ENCODE measurements around the gene ZNF804A.
"Not testable (repeated sequence)": the region's sequence is repeated elsewhere in the genome, so short reads cannot be mapped to it uniquely, and the experiment has no call there.

DNA sequence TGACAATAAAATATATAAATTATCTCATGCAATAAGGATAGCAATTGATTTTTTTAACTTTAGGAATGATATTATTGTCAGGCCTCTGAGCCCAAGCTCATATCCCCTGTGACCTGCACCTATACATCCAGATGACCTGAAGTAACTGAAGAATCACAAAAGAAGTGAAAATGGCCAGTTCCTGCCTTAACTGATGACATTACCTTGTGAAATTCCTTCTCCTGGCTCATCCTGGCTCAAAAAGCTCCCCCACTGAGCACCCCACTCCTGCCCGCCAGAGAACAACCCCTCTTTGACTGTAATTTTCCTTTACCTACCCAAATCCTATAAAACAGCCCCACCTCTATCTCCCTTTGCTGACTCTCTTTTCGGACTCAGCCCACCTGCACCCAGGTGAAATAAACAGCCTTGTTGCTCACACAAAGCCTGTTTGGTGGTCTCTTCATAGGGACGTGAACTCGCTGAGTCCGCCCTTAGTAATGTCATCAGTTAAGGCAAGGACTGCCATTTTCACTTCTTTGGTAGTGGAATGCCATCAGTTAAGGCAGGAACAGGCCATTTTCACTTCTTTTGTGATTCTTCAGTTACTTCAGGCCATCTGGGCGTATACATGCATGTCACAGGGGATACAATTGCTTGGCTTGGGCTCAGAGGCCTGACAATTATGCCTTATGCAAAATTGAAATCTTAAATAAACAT, 161.4 kb downstream of the ZNF804A start:
- TF ChIP-seq, protein P1, sequence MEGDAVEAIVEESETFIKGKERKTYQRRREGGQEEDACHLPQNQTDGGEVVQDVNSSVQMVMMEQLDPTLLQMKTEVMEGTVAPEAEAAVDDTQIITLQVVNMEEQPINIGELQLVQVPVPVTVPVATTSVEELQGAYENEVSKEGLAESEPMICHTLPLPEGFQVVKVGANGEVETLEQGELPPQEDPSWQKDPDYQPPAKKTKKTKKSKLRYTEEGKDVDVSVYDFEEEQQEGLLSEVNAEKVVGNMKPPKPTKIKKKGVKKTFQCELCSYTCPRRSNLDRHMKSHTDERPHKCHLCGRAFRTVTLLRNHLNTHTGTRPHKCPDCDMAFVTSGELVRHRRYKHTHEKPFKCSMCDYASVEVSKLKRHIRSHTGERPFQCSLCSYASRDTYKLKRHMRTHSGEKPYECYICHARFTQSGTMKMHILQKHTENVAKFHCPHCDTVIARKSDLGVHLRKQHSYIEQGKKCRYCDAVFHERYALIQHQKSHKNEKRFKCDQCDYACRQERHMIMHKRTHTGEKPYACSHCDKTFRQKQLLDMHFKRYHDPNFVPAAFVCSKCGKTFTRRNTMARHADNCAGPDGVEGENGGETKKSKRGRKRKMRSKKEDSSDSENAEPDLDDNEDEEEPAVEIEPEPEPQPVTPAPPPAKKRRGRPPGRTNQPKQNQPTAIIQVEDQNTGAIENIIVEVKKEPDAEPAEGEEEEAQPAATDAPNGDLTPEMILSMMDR (IDR thresholded peaks at IDR 0.05; ENCODE audit: low read depth, low read length, missing input control) = not testable (repeated sequence)
- TF ChIP-seq, protein P2, sequence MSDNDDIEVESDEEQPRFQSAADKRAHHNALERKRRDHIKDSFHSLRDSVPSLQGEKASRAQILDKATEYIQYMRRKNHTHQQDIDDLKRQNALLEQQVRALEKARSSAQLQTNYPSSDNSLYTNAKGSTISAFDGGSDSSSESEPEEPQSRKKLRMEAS (IDR thresholded peaks at IDR 0.05) = not testable (repeated sequence)
- TF ChIP-seq HNF4A (conservative IDR thresholded peaks at IDR 0.05); TAF1 (conservative IDR thresholded peaks at IDR 0.05); JUND (IDR thresholded peaks at IDR 0.05); RAD21 (IDR thresholded peaks at IDR 0.05); EGR1 (IDR thresholded peaks at IDR 0.05; ENCODE audit: low read depth in 2 of 2); HNF4G (IDR thresholded peaks at IDR 0.05); YY1 (IDR thresholded peaks at IDR 0.05); RXRA (IDR thresholded peaks at IDR 0.05); SP1 (IDR thresholded peaks at IDR 0.05); GABPA (IDR thresholded peaks at IDR 0.05 in 1 of 2, conservative IDR thresholded peaks at IDR 0.05 in 1 of 2): not testable (repeated sequence)
- TF ChIP-seq, protein P3, sequence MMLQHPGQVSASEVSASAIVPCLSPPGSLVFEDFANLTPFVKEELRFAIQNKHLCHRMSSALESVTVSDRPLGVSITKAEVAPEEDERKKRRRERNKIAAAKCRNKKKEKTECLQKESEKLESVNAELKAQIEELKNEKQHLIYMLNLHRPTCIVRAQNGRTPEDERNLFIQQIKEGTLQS (IDR thresholded peaks at IDR 0.05) = not testable (repeated sequence)
- TF ChIP-seq, protein P4, sequence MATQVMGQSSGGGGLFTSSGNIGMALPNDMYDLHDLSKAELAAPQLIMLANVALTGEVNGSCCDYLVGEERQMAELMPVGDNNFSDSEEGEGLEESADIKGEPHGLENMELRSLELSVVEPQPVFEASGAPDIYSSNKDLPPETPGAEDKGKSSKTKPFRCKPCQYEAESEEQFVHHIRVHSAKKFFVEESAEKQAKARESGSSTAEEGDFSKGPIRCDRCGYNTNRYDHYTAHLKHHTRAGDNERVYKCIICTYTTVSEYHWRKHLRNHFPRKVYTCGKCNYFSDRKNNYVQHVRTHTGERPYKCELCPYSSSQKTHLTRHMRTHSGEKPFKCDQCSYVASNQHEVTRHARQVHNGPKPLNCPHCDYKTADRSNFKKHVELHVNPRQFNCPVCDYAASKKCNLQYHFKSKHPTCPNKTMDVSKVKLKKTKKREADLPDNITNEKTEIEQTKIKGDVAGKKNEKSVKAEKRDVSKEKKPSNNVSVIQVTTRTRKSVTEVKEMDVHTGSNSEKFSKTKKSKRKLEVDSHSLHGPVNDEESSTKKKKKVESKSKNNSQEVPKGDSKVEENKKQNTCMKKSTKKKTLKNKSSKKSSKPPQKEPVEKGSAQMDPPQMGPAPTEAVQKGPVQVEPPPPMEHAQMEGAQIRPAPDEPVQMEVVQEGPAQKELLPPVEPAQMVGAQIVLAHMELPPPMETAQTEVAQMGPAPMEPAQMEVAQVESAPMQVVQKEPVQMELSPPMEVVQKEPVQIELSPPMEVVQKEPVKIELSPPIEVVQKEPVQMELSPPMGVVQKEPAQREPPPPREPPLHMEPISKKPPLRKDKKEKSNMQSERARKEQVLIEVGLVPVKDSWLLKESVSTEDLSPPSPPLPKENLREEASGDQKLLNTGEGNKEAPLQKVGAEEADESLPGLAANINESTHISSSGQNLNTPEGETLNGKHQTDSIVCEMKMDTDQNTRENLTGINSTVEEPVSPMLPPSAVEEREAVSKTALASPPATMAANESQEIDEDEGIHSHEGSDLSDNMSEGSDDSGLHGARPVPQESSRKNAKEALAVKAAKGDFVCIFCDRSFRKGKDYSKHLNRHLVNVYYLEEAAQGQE (IDR thresholded peaks at IDR 0.05) = not testable (repeated sequence)

Data from liver (tissue), 3 donors.